Left kidney (tissue), 8 donors: ENCODE measurements around the gene FGF18. TPM values are rescaled to one million over a fixed set of nuclear protein-coding genes. Genes with fewer than 3 reads are reported as not detected.
A peak's percentile ranks its signal among the peaks of the same experiment; 100 is the strongest.
"Not testable (repeated sequence)": the region's sequence is repeated elsewhere in the genome, so short reads cannot be mapped to it uniquely, and the experiment has no call there.

ENCODE experiments used
- DNase-seq: peaks from one replicate; pipeline ENCODE4 v3.0.0-alpha.2; 2013
- long read RNA-seq, 8 donors: transcript quantifications; one replicate each; lab custom pipeline, GENCODE V29; 2026
- polyA plus RNA-seq: library from polyadenylated mRNA; unstranded; fragments of 120-200 nt; gene quantifications from one replicate; pipeline ENCODE4 v1.2.1, GENCODE V29; 2013; ENCODE audit not compliant: insufficient read length

Gene FGF18
- polyA plus RNA-seq, result 0.25 TPM
- long read RNA-seq, donor 1, result 0 reads
- long read RNA-seq, donor 2, result 0 reads
- long read RNA-seq, donor 3, result 0 reads
- long read RNA-seq, donor 4, result 0 reads
- long read RNA-seq, donor 5, result 0 reads
- long read RNA-seq, donor 6, partial matches to known transcripts, result 0 of 1 reads
- long read RNA-seq, donor 6, other reads (novel, unspliced or antisense), result 0 of 1 reads
- long read RNA-seq, donor 7, result 0 reads
- long read RNA-seq, donor 8, result 0 reads

- DNase-seq, result no peak
Observed at GRCh38 chr5:171418982-171419687, at the start of gene FGF18. Gene FGF18, plus strand, starts transcription at chr5:171419647. Its CDS starts 553 bp downstream, at chr5:171420200.

- DNase-seq, result no peak
Observed at GRCh38 chr5:171369898-171370297, 49.5 kb upstream of the FGF18 start.

- DNase-seq, result not testable (repeated sequence)
Observed at GRCh38 chr5:171370881-171371280, 48.6 kb upstream of the FGF18 start.

- no peak for DNase-seq
Observed at GRCh38 chr5:171371326-171371725, 48.1 kb upstream of the FGF18 start.

GRCh38 chr5:171379961-171380360 is 39.5 kb upstream of the FGF18 start:
- no peak for DNase-seq

- not testable (repeated sequence) for DNase-seq
Observed at GRCh38 chr5:171384416-171384815, 35.0 kb upstream of the FGF18 start.

- not testable (repeated sequence) for DNase-seq
Observed at GRCh38 chr5:171384999-171385398, 34.4 kb upstream of the FGF18 start.

GRCh38 chr5:171386006-171386671 is 33.3 kb upstream of the FGF18 start:
- no peak for DNase-seq

- no peak for DNase-seq
Observed at GRCh38 chr5:171386861-171387344, 32.5 kb upstream of the FGF18 start.

GRCh38 chr5:171387345-171387969 is 32.0 kb upstream of the FGF18 start, which contains the start of gene NPM1:
Gene NPM1, plus strand, starts transcription at chr5:171387849. Its CDS starts 100 bp downstream, at chr5:171387949.
- peak; percentile 98 for DNase-seq

- peak; percentile 72 for DNase-seq
Observed at GRCh38 chr5:171387970-171388815, 31.3 kb upstream of the FGF18 start.

- no peak for DNase-seq
Observed at GRCh38 chr5:171388816-171389168, 30.7 kb upstream of the FGF18 start.

GRCh38 chr5:171390883-171391677 is 28.4 kb upstream of the FGF18 start:
- no peak for DNase-seq

- DNase-seq, result no peak
Observed at GRCh38 chr5:171391996-171392577, 27.4 kb upstream of the FGF18 start.

- DNase-seq, result no peak
Observed at GRCh38 chr5:171392585-171393159, 26.8 kb upstream of the FGF18 start.

- no peak for DNase-seq
Observed at GRCh38 chr5:171395042-171395441, 24.4 kb upstream of the FGF18 start.

- DNase-seq, result not testable (repeated sequence)
Observed at GRCh38 chr5:171396583-171396982, 22.9 kb upstream of the FGF18 start.

GRCh38 chr5:171397190-171397589 is 22.3 kb upstream of the FGF18 start:
- DNase-seq, result no peak

GRCh38 chr5:171397599-171397998 is 21.8 kb upstream of the FGF18 start:
- no peak for DNase-seq

- not testable (repeated sequence) for DNase-seq
Observed at GRCh38 chr5:171398660-171399059, 20.8 kb upstream of the FGF18 start.
